Measurements from ENCODE around the gene C1orf21. TPM values are rescaled to one million over a fixed set of nuclear protein-coding genes. Genes with fewer than 3 reads are reported as not detected.

C1orf21 gene
- total and polyA plus RNA-seq, 8 donors = 4.1 to 13.9 (median 7.7) TPM

DNA sequence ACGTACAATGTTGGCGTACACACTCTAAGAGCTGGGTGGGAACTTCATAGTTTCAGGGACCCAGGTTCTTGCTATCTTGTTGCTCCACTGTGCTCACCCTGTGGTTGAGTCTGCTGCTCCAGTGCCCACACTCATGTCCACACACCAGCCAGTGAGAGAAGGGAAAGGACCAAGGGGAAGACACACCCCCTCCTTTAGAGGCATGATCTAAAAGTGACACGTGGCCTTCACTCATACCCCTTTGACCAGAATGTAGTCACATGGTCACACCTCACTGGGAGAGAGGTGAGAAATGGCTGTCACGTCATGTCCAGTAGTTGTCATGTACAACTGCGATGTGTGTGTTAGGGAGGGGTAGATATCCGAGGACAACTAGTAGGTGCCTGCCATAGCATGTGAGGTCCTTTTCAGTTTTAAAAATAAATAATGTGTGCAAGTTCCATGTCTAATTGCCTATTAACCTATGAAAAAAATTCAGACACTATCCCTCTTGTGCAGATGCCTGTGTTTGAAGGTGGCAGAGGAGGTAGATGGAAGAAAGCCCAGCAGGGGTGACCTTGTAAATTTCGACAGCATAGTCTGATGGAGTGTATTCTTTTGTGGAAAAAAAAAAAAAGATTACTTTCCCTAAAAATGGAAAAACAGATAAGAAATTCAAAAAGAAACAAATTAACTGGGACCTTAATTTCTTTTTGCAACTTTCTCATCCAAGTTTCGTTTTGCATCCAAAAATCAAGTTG is 149.6 kb downstream of the C1orf21 start:
- FAIRE-seq = no peak
- no peaks in the 10 kb centered on the region for H3K9me3 ChIP-seq
- WGBS, 2 donors = 87% methylated on average over 8 of the region's 8 CpGs

DNA sequence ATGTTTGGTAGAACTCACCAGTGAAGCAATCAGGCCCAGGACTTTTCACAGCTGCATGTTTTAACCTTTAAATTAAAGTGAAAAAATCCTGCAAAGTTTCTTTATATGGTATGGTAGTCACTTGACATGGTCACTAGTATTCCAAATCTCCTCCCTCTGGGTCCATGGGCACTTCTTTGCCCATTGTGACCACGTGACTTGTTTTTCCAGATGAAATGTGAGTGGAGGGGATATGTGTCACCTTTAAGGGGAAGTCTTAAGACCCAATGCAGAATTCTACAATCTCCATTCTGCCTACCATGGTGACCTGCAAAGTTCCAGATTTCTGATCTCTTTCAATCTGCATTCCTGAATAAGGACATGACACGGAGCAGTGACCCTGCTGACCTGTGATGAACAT is 152.8 kb downstream of the C1orf21 start:
- no peak for FAIRE-seq
- WGBS, 2 donors = 92 to 93% methylated on average over 2 of the region's 2 CpGs
- no peak for DNase-seq
- H3K4me3 ChIP-seq = no peak overlapping the region
- no peaks in the 10 kb centered on the region for H3K4me1 ChIP-seq
- ATAC-seq = no peak
- H3K9me3 ChIP-seq = no peaks in the 10 kb centered on the region
- H3K27ac ChIP-seq = no peak overlapping the region
- intact Hi-C loops (cut with DNase I) = no loop called here
- H3K36me3 ChIP-seq = no peaks in the 10 kb centered on the region
- H3K27me3 ChIP-seq = no peaks in the 10 kb centered on the region
- TF ChIP-seq, protein P1, sequence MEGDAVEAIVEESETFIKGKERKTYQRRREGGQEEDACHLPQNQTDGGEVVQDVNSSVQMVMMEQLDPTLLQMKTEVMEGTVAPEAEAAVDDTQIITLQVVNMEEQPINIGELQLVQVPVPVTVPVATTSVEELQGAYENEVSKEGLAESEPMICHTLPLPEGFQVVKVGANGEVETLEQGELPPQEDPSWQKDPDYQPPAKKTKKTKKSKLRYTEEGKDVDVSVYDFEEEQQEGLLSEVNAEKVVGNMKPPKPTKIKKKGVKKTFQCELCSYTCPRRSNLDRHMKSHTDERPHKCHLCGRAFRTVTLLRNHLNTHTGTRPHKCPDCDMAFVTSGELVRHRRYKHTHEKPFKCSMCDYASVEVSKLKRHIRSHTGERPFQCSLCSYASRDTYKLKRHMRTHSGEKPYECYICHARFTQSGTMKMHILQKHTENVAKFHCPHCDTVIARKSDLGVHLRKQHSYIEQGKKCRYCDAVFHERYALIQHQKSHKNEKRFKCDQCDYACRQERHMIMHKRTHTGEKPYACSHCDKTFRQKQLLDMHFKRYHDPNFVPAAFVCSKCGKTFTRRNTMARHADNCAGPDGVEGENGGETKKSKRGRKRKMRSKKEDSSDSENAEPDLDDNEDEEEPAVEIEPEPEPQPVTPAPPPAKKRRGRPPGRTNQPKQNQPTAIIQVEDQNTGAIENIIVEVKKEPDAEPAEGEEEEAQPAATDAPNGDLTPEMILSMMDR (IDR thresholded peaks at IDR 0.05) = no peak

More for the DNA sequence above, 149.6 kb downstream of the C1orf21 start:
- intact Hi-C loops (cut with DNase I) = no loop called here
- no peaks in the 10 kb centered on the region for H3K27me3 ChIP-seq
- TF ChIP-seq, protein P1 (IDR thresholded peaks at IDR 0.05) = no peak
- ATAC-seq (no peak), DNase-seq (no peak)
- no peaks in the 10 kb centered on the region for H3K4me1 ChIP-seq
- H3K27ac ChIP-seq = no peak overlapping the region
- H3K4me3 ChIP-seq = no peak overlapping the region
- no peaks in the 10 kb centered on the region for H3K36me3 ChIP-seq

DNA sequence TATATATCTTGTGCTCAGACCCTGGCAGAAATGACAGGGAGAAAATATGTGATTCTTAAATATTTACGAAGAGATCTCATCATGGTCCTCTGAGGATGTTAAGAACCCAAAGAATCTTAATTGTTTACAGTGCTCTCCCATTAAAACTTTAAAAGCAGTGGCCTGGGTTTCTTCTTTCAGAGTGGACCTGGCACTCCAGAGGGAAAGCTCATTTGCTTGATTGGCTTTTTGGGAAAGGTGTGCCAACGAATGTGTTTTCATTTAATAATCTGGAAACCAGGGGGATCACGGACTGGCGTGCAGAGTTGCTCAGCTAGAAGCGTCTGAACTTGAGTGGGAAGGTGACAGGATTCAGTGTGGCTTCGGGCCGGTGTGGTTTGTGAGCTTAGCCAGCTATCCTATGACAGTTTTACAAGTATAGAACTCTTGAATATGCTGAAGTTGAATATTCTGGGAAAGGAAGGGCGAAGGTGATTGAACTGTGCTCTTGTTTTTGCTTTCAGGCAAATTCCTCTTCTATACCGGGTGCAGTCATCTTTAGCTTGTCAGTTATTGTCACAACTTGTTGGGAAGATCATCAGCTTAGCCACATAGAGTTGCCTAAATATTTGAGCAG is 154.8 kb downstream of the C1orf21 start:
- Histone ChIP-seq H3K27me3 (no peaks in the 10 kb centered on the region), H3K27ac (no peak overlapping the region), H3K4me1 (no peaks in the 10 kb centered on the region), H3K4me3 (no peak overlapping the region), H3K36me3 (no peaks in the 10 kb centered on the region), H3K9me3 (no peaks in the 10 kb centered on the region)
- intact Hi-C loops (cut with DNase I) = no loop called here
- FAIRE-seq = no peak
- WGBS, 2 donors = 87 to 91% methylated on average over 9 of the region's 9 CpGs
- TF ChIP-seq, protein P1 (IDR thresholded peaks at IDR 0.05) = no peak
- no peak for ATAC-seq
- no peak for DNase-seq

DNA sequence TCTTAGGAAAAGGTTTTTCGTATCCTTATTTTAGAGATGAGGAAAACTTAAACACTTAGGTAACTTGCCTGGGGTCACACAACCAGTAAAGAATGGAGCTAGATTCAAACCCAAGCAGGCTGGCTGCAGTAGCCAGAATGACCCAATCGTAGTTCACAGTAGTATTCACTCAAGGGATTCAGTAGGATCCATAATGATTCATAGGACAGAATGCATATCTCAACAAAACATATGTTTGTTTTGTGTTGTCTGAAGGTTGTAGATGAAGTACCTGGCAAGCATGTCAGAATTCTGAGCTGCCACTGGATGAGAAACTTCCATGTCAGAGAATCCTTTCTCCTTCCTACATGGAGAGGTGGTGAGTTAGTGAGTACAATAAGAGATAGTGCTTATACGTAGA is 155.5 kb downstream of the C1orf21 start:
- Histone ChIP-seq H3K9me3 (no peaks in the 10 kb centered on the region), H3K36me3 (no peaks in the 10 kb centered on the region), H3K4me3 (no peak overlapping the region), H3K27me3 (no peaks in the 10 kb centered on the region), H3K4me1 (no peaks in the 10 kb centered on the region), H3K27ac (no peak overlapping the region)
- no peak for DNase-seq
- FAIRE-seq = no peak
- TF ChIP-seq, protein P1 (IDR thresholded peaks at IDR 0.05) = no peak
- intact Hi-C loops (cut with DNase I) = no loop called here
- WGBS, 2 donors = 95 to 97% methylated on average over 3 of the region's 3 CpGs
- ATAC-seq = no peak

DNA sequence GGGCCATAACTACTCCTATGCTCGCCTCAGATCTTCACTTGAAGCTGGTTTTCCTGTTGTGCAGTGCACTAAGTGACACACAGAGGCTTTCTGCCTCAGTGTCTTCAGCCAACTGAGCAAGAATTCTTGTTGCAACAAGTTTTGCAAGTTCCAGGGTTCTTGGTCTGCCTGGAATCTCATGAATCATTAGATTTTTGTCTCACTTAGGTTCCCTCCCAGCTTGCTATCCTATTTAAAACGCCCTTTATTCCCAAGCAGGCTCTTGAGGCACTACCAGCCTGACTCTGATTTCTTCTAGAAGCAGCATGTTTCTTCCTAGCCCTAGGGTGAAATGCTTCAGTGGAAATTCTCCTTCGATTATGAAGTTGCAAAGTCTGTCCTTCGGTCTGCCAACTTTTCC is 158.8 kb downstream of the C1orf21 start:
- Histone ChIP-seq H3K27me3 (no peaks in the 10 kb centered on the region), H3K27ac (no peak overlapping the region), H3K4me3 (no peak overlapping the region), H3K36me3 (no peaks in the 10 kb centered on the region), H3K9me3 (no peaks in the 10 kb centered on the region), H3K4me1 (no peaks in the 10 kb centered on the region)
- no peak for DNase-seq
- TF ChIP-seq, protein P1 (IDR thresholded peaks at IDR 0.05) = no peak
- WGBS, 2 donors = 89 to 94% methylated on average over 4 of the region's 4 CpGs
- no peak for FAIRE-seq
- intact Hi-C loops (cut with DNase I) = no loop called here
- ATAC-seq = peak in 1 of 4 donors; percentile 22
